ENCODE measurements around the gene PITRM1.
A peak's percentile ranks its signal among the peaks of the same experiment; 100 is the strongest.
"Not testable (repeated sequence)": the region's sequence is repeated elsewhere in the genome, so short reads cannot be mapped to it uniquely, and the experiment has no call there.

Gene PITRM1

GRCh38 chr10:3196958-3197347, 24.4 kb upstream of the PITRM1 start:
- no peak for FAIRE-seq

GRCh38 chr10:3196482-3196881, 23.9 kb upstream of the PITRM1 start:
- FAIRE-seq = no peak

- no peak for FAIRE-seq
These were observed 23.1 kb upstream of the PITRM1 start for GRCh38 chr10:3195726-3196125.

- no peak for FAIRE-seq
These were observed 22.7 kb upstream of the PITRM1 start for GRCh38 chr10:3195286-3195685.

- FAIRE-seq = no peak
These were observed 22.3 kb upstream of the PITRM1 start for GRCh38 chr10:3194871-3195270.

- no peak for FAIRE-seq
These were observed 21.2 kb upstream of the PITRM1 start for GRCh38 chr10:3193751-3194150.

- peak; percentile 96 for FAIRE-seq
These were observed 20.5 kb upstream of the PITRM1 start for GRCh38 chr10:3192856-3193635.

GRCh38 chr10:3190817-3191216, 18.2 kb upstream of the PITRM1 start:
- FAIRE-seq = no peak

GRCh38 chr10:3187229-3187628, 14.6 kb upstream of the PITRM1 start:
- not testable (repeated sequence) for FAIRE-seq

GRCh38 chr10:3186368-3186767, 13.8 kb upstream of the PITRM1 start:
- FAIRE-seq = no peak

GRCh38 chr10:3185386-3185785, 12.8 kb upstream of the PITRM1 start:
- no peak for FAIRE-seq

GRCh38 chr10:3180355-3181025, 7.9 kb upstream of the PITRM1 start:
- FAIRE-seq = no peak

GRCh38 chr10:3179174-3179573, 6.6 kb upstream of the PITRM1 start:
- FAIRE-seq = no peak

- no peak for FAIRE-seq
These were observed 5.5 kb upstream of the PITRM1 start for GRCh38 chr10:3178042-3178441.

- no peak for FAIRE-seq
These were observed 743 bp upstream of the PITRM1 start for GRCh38 chr10:3173171-3173878.

- FAIRE-seq = no peak
These were observed 519 bp downstream of the PITRM1 start for GRCh38 chr10:3172081-3172445.

GRCh38 chr10:3171488-3171887, 1.1 kb downstream of the PITRM1 start:
- not testable (repeated sequence) for FAIRE-seq

GRCh38 chr10:3169673-3170072, 2.9 kb downstream of the PITRM1 start:
- FAIRE-seq = no peak

GRCh38 chr10:3169271-3169670, 3.3 kb downstream of the PITRM1 start:
- FAIRE-seq = no peak

- no peak for FAIRE-seq
These were observed 4.8 kb downstream of the PITRM1 start for GRCh38 chr10:3167611-3168330.

GRCh38 chr10:3166496-3167290, 5.9 kb downstream of the PITRM1 start:
- FAIRE-seq = no peak

- FAIRE-seq = no peak
These were observed 7.4 kb downstream of the PITRM1 start for GRCh38 chr10:3165196-3165595.
